ENCODE measurements around the gene CCDC141. TPM values are rescaled to one million over a fixed set of nuclear protein-coding genes. Genes with fewer than 3 reads are reported as not detected.
A peak's percentile ranks its signal among the peaks of the same experiment; 100 is the strongest.

The CCDC141 gene
- total RNA-seq, 1 experiment from 2014 or later: not detected

GRCh38 chr2:178899656-178900055 is 150.3 kb downstream of the CCDC141 start:
- in situ Hi-C loops (cut with HindIII; ENCODE audit: low pct_unique_long_range_greater_than_20kb, low sequenced_read_pairs): no loop called here
- no peak for DNase-seq (ENCODE audit: low read depth, low spot score)

- in situ Hi-C loops (cut with HindIII; ENCODE audit: low pct_unique_long_range_greater_than_20kb, low sequenced_read_pairs): no loop called here
- DNase-seq (ENCODE audit: low read depth, low spot score): no peak
Observed at GRCh38 chr2:178895872-178896271, 154.1 kb downstream of the CCDC141 start.

- DNase-seq (ENCODE audit: low read depth, low spot score): no peak
- in situ Hi-C loops (cut with HindIII; ENCODE audit: low pct_unique_long_range_greater_than_20kb, low sequenced_read_pairs): no loop called here
Observed at GRCh38 chr2:178895171-178895570, 154.8 kb downstream of the CCDC141 start.

- in situ Hi-C loops (cut with HindIII; ENCODE audit: low pct_unique_long_range_greater_than_20kb, low sequenced_read_pairs): no loop called here
- no peak for DNase-seq (ENCODE audit: low read depth, low spot score)
Observed at GRCh38 chr2:178892751-178893625, 156.9 kb downstream of the CCDC141 start.

GRCh38 chr2:178891959-178892485 is 157.9 kb downstream of the CCDC141 start:
- in situ Hi-C loops (cut with HindIII; ENCODE audit: low pct_unique_long_range_greater_than_20kb, low sequenced_read_pairs): no loop called here
- no peak for DNase-seq (ENCODE audit: low read depth, low spot score)

- peak; percentile 71 for DNase-seq (ENCODE audit: low read depth, low spot score)
- in situ Hi-C loops (cut with HindIII; ENCODE audit: low pct_unique_long_range_greater_than_20kb, low sequenced_read_pairs): no loop called here
Observed at GRCh38 chr2:178891265-178891958, 158.5 kb downstream of the CCDC141 start.

GRCh38 chr2:178886006-178886405 is 163.9 kb downstream of the CCDC141 start:
- no peak for DNase-seq (ENCODE audit: low read depth, low spot score)
- in situ Hi-C loops (cut with HindIII; ENCODE audit: low pct_unique_long_range_greater_than_20kb, low sequenced_read_pairs): no loop called here

GRCh38 chr2:178884440-178884839 is 165.5 kb downstream of the CCDC141 start:
- DNase-seq (ENCODE audit: low read depth, low spot score): no peak
- in situ Hi-C loops (cut with HindIII; ENCODE audit: low pct_unique_long_range_greater_than_20kb, low sequenced_read_pairs): no loop called here

GRCh38 chr2:178882666-178883440 is 167.1 kb downstream of the CCDC141 start:
- DNase-seq (ENCODE audit: low read depth, low spot score): no peak
- in situ Hi-C loops (cut with HindIII; ENCODE audit: low pct_unique_long_range_greater_than_20kb, low sequenced_read_pairs): no loop called here

- DNase-seq (ENCODE audit: low read depth, low spot score): no peak
- in situ Hi-C loops (cut with HindIII; ENCODE audit: low pct_unique_long_range_greater_than_20kb, low sequenced_read_pairs): no loop called here
Observed at GRCh38 chr2:178881075-178881474, 168.9 kb downstream of the CCDC141 start.

- in situ Hi-C loops (cut with HindIII; ENCODE audit: low pct_unique_long_range_greater_than_20kb, low sequenced_read_pairs): no loop called here
- no peak for DNase-seq (ENCODE audit: low read depth, low spot score)
Observed at GRCh38 chr2:178880257-178880656, 169.7 kb downstream of the CCDC141 start.

GRCh38 chr2:178877874-178878273 is 172.1 kb downstream of the CCDC141 start:
- in situ Hi-C loops (cut with HindIII; ENCODE audit: low pct_unique_long_range_greater_than_20kb, low sequenced_read_pairs): no loop called here
- DNase-seq (ENCODE audit: low read depth, low spot score): no peak

- DNase-seq (ENCODE audit: low read depth, low spot score): no peak
- in situ Hi-C loops (cut with HindIII; ENCODE audit: low pct_unique_long_range_greater_than_20kb, low sequenced_read_pairs): no loop called here
Observed at GRCh38 chr2:178874529-178875240, 175.3 kb downstream of the CCDC141 start.

- in situ Hi-C loops (cut with HindIII; ENCODE audit: low pct_unique_long_range_greater_than_20kb, low sequenced_read_pairs): no loop called here
- no peak for DNase-seq (ENCODE audit: low read depth, low spot score)
Observed at GRCh38 chr2:178873912-178874311, 176.0 kb downstream of the CCDC141 start.

- in situ Hi-C loops (cut with HindIII; ENCODE audit: low pct_unique_long_range_greater_than_20kb, low sequenced_read_pairs): no loop called here
- no peak for DNase-seq (ENCODE audit: low read depth, low spot score)
Observed at GRCh38 chr2:178871536-178871935, 178.4 kb downstream of the CCDC141 start.

- no peak for DNase-seq (ENCODE audit: low read depth, low spot score)
- in situ Hi-C loops (cut with HindIII; ENCODE audit: low pct_unique_long_range_greater_than_20kb, low sequenced_read_pairs): no loop called here
Observed at GRCh38 chr2:178870703-178871102, 179.2 kb downstream of the CCDC141 start.

GRCh38 chr2:178865999-178866398 is 183.9 kb downstream of the CCDC141 start:
- in situ Hi-C loops (cut with HindIII; ENCODE audit: low pct_unique_long_range_greater_than_20kb, low sequenced_read_pairs): no loop called here

More at GRCh38 chr2:178865999-178866398, 183.9 kb downstream of the CCDC141 start:
- no peak for DNase-seq (ENCODE audit: low read depth, low spot score)
